NK-92 treated with Interleukin-12 subunit alpha and Interleukin-12 subunit beta, amount 100 ng/mL, for 24 hours (cell line): Measurements from ENCODE around the gene LYSET.
"Not testable (repeated sequence)": the region's sequence is repeated elsewhere in the genome, so short reads cannot be mapped to it uniquely, and the experiment has no call there.

Source experiments
- DNase-seq: peaks from one replicate; lab custom pipeline; 2025; lab: John Stamatoyannopoulos, UW

Gene LYSET

DNA sequence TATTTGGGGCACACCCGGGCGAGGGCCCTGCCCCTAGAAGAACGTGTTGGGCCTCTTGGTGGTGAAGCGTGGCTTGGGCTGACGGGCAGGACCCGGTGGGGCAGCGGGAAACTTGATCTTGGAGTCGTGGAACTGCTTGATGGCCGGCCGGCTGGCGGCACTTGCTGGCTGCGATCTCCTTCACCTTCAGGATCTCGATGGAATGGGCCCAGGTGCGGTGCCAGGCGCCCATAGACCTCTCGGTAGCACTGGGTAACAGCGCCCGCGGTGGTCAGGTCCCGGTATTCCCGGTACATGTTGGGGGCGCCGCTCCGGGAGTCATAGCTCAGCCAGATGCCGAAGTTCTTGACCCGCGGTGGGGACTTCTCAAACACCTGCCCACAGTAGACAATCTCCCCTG lies 38.4 kb downstream of the LYSET start:
- no peak for DNase-seq

DNA sequence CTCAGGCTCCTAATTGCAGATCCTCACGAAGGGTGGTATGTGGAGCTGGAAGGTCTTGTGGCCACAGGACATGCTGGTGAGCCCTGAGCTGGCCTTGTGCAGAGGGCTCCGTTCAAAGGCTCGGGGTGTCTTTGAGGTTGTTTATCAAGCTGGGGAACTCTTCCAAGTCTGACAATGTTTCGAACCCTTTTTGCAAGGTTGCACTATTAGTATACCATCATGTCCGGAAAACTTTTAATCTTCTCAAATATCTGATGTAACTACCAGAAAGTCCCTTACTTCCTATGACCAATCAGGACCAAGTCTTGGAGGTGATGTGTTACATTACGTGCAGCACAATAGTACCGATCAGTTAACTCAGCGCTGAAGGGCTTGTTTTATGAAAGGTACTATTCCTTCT lies 43.4 kb downstream of the LYSET start:
- no peak for DNase-seq

DNA sequence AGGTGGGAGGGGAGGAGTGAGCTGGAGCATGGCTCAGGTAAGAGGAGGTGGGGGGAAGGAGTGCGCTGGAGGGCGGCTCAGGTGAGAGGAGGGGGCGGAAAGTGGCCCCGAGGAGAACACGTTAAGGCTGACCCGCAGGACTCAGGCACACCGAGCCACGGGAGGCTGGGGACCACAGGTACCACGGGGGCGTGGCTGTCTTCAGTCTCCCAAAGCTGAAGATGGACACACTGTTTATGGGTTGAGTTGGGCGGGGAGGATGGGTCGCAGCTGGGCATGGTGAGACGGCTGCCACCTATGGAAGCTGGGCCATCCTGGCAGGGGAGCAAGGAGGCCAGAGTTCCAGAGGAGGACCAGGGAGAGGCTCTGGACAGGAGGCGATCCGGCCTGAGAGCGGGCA lies 45.4 kb downstream of the LYSET start:
- no peak for DNase-seq

DNA sequence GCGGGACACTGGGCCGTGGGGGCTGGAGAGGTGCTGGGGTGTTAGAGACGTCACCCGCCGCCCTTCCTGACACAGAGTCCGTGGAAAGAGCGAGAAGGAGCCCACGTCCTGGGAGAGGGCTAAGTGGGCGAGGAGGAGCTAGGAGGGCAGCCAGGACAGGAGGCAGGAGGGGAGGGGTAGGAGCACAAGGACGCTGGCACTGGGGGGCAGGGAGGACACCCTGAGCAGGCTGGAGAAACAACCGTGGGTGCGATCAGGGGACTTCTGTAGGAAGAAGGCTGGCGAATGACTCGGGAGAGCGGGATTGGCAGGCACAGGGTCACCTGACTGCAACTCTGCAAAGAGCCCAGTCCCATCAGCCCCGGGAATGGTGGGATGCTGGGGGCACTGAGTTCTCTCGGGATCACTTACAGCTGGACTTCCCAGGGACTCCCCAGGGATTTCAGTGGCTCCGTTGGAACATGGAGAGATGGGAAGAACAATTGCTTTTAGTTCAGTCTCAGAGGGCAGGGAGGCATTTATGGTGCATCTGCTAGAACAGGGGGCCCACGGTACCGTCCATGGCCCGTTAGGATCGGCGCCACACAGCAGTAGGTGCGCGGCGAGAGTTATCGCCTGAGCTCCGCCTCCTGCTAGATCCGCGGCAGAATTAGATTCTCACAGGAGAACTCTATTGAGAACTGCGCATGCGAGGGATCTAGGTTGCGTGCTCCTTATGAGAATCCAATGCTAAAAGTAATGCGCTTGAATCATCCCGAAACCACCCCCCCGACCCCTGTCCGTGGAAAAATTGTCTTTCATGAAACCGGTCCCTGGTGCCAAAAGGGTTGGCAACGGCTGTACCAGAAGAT lies 46.2 kb downstream of the LYSET start:
- no peak for DNase-seq

DNA sequence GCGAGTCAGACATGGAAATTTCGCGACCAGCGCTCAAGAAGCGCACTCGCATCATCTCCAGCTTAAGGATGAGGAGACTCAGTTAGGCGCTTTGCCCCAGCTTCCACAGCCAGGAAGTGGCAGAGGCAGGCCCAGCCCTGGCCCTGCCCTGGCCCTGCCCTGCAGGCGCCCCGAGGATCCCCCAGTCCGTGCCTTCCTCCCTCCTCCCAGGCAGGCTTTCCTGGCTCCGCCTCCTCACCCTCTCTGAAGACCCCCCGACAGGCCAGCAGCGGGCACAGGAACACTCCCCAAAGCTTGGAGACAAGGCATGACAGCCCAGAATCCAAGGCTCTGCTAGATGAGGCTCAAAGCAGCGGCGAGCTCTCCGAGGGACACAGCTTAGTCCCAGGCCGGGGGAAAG lies 47.0 kb downstream of the LYSET start:
- DNase-seq: no peak

DNA sequence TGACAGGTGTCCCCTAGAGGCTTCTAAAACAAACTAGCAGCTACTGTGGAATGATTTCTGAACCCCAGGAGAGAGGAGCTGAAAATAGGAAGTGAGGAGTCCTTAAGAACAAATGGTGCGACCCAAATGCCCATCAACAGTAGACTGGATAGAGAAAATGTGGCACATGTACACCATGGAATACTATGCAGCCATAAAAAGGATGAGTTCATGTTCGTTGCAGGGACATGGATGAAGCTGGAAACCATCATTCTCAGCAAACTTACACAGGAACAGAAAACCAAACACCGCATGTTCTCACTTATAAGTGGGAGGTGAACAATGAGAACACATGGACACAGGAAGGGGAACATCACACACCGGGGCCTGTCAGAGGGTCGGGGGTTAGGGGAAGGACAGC lies 48.0 kb downstream of the LYSET start:
- not testable (repeated sequence) for DNase-seq

DNA sequence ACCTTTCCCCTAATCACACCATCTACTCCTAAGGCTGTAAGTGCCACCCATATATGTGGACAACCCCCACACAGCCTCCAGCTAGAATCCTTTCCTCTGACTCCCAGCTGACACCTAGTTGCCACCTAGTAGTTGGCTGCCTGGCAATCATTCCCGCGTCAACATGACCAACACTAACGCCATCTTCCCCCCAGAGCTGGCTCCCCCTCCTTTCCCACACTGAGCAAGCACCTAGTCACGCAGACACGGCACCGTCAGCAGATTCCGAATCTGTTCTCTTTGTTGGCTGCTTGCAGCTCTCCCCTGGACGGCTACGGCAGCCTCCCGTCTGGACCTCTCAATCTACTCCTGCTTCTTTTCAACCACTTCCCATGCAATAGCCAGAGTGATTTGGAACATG lies 49.7 kb downstream of the LYSET start:
- DNase-seq: no peak
